KMS-11 (cell line): ENCODE data around the gene ABHD6.
"Not testable (repeated sequence)": the region's sequence is repeated elsewhere in the genome, so short reads cannot be mapped to it uniquely, and the experiment has no call there.

ENCODE experiments used
- H2AFZ ChIP-seq: fragments of 200-600 bp; sonication (generic); 2 replicates; pipeline ENCODE4 v1.6.1; 2016; ENCODE audit warnings: antibody characterized with exemption, mixed run types, low read depth
- H3K27ac ChIP-seq: fragments of 200-600 bp; sonication (generic); 2 replicates; pipeline ENCODE4 v1.6.1; 2016; ENCODE audit warnings: mild to moderate bottlenecking, mixed run types
- H3K27me3 ChIP-seq: fragments of 200-600 bp; sonication (generic); 2 replicates; pipeline ENCODE4 v1.6.1; 2017; ENCODE audit warnings: mild to moderate bottlenecking, low read depth, mixed run types, moderate library complexity; ENCODE audit not compliant: insufficient read depth
- H3K36me3 ChIP-seq: fragments of 200-600 bp; sonication (generic); 2 replicates; pipeline ENCODE4 v1.6.1; 2017; ENCODE audit warnings: mild to moderate bottlenecking, mixed run types; ENCODE audit not compliant: insufficient read depth
- H3K4me1 ChIP-seq: fragments of 200-600 bp; sonication (generic); 2 replicates; pipeline ENCODE4 v1.6.1; 2016; ENCODE audit warnings: mild to moderate bottlenecking, low read depth, mixed run types; ENCODE audit not compliant: poor library complexity, severe bottlenecking
- H3K4me2 ChIP-seq: fragments of 200-600 bp; sonication (generic); 2 replicates; pipeline ENCODE4 v1.7.0; 2016; ENCODE audit warnings: mild to moderate bottlenecking, mixed run types
- H3K4me3 ChIP-seq: fragments of 200-600 bp; sonication (generic); IDR thresholded peaks from 2 replicates; pipeline ENCODE4 v1.6.1; 2017; ENCODE audit warnings: low read depth, low read length, mixed read lengths; ENCODE audit not compliant: insufficient read depth
- H3K79me2 ChIP-seq: fragments of 200-600 bp; sonication (generic); 2 replicates; pipeline ENCODE4 v1.6.1; 2016; ENCODE audit warnings: low read depth, mixed run types; ENCODE audit not compliant: insufficient read depth
- H3K9ac ChIP-seq: fragments of 200-600 bp; sonication (generic); 2 replicates; pipeline ENCODE4 v1.6.1; 2016; ENCODE audit warnings: mild to moderate bottlenecking, mixed run types
- H4K20me1 ChIP-seq: fragments of 200-600 bp; sonication (generic); 2 replicates; pipeline ENCODE4 v1.6.1; 2016; ENCODE audit warnings: mild to moderate bottlenecking, mixed run types; ENCODE audit not compliant: insufficient read depth
- CTCF ChIP-seq: fragments of 200-600 bp; sonication (generic); conservative IDR thresholded peaks from 2 replicates; pipeline ENCODE4 v1.6.1; 2017; ENCODE audit warnings: low read depth, mild to moderate bottlenecking, antibody characterized with exemption, low read length, moderate library complexity, mixed read lengths

The ABHD6 gene

GRCh38 chr3:58223855-58224254 lies 13.7 kb upstream of the ABHD6 start:
- no peaks in the 10 kb centered on the region for H3K79me2 ChIP-seq
- no peak overlapping the region for H3K9ac ChIP-seq
- no peaks in the 10 kb centered on the region for H4K20me1 ChIP-seq
- H2AFZ ChIP-seq = no peak overlapping the region
- no peaks in the 10 kb centered on the region for H3K36me3 ChIP-seq
- no peak for TF ChIP-seq CTCF
- no peak overlapping the region for H3K4me2 ChIP-seq
- H3K27me3 ChIP-seq = no peaks in the 10 kb centered on the region
- H3K4me3 ChIP-seq = no peak overlapping the region
- H3K27ac ChIP-seq = no peak overlapping the region
- H3K4me1 ChIP-seq = no peaks in the 10 kb centered on the region

GRCh38 chr3:58227933-58228332 lies 9.7 kb upstream of the ABHD6 start:
- H4K20me1 ChIP-seq, H3K79me2 ChIP-seq: not testable (repeated sequence)

GRCh38 chr3:58230876-58231552 lies 6.6 kb upstream of the ABHD6 start:
- Histone ChIP-seq H3K4me2 (no peak overlapping the region), H4K20me1 (no peaks in the 10 kb centered on the region), H2AFZ (no peak overlapping the region), H3K9ac (no peak overlapping the region), H3K36me3 (no peaks in the 10 kb centered on the region), H3K27ac (no peak overlapping the region), H3K4me3 (no peak overlapping the region), H3K27me3 (no peaks in the 10 kb centered on the region), H3K4me1 (no peaks in the 10 kb centered on the region), H3K79me2 (no peaks in the 10 kb centered on the region)
- no peak for TF ChIP-seq CTCF

More at GRCh38 chr3:58227933-58228332, 9.7 kb upstream of the ABHD6 start:
- H3K27me3 ChIP-seq, H3K36me3 ChIP-seq, H3K4me1 ChIP-seq, H3K9ac ChIP-seq, H3K27ac ChIP-seq, H3K4me2 ChIP-seq, H3K4me3 ChIP-seq, H2AFZ ChIP-seq: not testable (repeated sequence)

- Histone ChIP-seq H3K4me3 (no peak overlapping the region), H3K36me3 (no peaks in the 10 kb centered on the region), H3K27me3 (no peaks in the 10 kb centered on the region), H3K4me2 (no peak overlapping the region), H3K4me1 (no peaks in the 10 kb centered on the region), H3K79me2 (no peaks in the 10 kb centered on the region), H3K27ac (no peak overlapping the region), H3K9ac (no peak overlapping the region), H2AFZ (no peak overlapping the region), H4K20me1 (no peaks in the 10 kb centered on the region)
- TF ChIP-seq CTCF = no peak
Observed at GRCh38 chr3:58231666-58232065, 5.9 kb upstream of the ABHD6 start.

GRCh38 chr3:58234516-58234931 lies 3.1 kb upstream of the ABHD6 start:
- H3K36me3 ChIP-seq = no peaks in the 10 kb centered on the region
- H3K4me1 ChIP-seq = no peaks in the 10 kb centered on the region
- no peak overlapping the region for H3K9ac ChIP-seq
- H3K79me2 ChIP-seq = no peaks in the 10 kb centered on the region
- H3K27me3 ChIP-seq = no peaks in the 10 kb centered on the region
- no peak overlapping the region for H3K27ac ChIP-seq
- no peak overlapping the region for H3K4me2 ChIP-seq
- no peak overlapping the region for H2AFZ ChIP-seq
- H3K4me3 ChIP-seq = no peak overlapping the region
- no peaks in the 10 kb centered on the region for H4K20me1 ChIP-seq
- TF ChIP-seq CTCF = no peak
